K562 (cell line): Measurements from ENCODE around the gene ABLIM2. TPM values are rescaled to one million over a fixed set of nuclear protein-coding genes. Genes with fewer than 3 reads are reported as not detected.

Source experiments
- ATAC-seq: fragments of 200-7000 bp; cut with Tn5 transposase; 3 replicates; pipeline ENCODE4 v1.9.1; 2020; ENCODE audit warnings: moderate library complexity
- BruUV-seq: library from RNA; stranded (reverse); fragments of 400-500 nt; replicated peaks from 2 replicates; lab custom pipeline; 2021; lab: Mats Ljungman, UMichigan
- CTCF ChIA-PET: fragments of 300-600 bp; formaldehyde crosslinking; extraction: SDS; loops from one replicate; lab custom pipeline; 2021; ENCODE audit warnings: low intra/inter-chr PET ratio; lab: Yijun Ruan, JAX
- POLR2A ChIA-PET: fragments of 300-600, 350-650 bp; sonication (Branson Sonifier 250); formaldehyde crosslinking; extraction: SDS; loops from one replicate; lab custom pipeline; 2021; ENCODE audit warnings: antibody characterized with exemption, inconsistent platforms; lab: Yijun Ruan, JAX
- DNase-seq, 4 experiments: peaks; one replicate each; pipeline versions ENCODE4 v3.0.0 to v3.0.0-alpha.2; 2011 to 2018; ENCODE audit warnings: low spot score in 3 of 4, mixed read lengths in 3 of 4; ENCODE audit errors: extremely low read depth in 1 of 4
- FAIRE-seq: peaks from 2 replicates; lab custom pipeline; 2011; peaks lifted over from hg19 to GRCh38; lab: Jason Lieb, UNC
- H2AFZ ChIP-seq: 2 replicates; pipeline ENCODE4 v1.6.0; 2011; ENCODE audit warnings: low read depth, low read length, control low read depth, inconsistent platforms
- H3K27ac ChIP-seq: fragments of 200-600 bp; 3 replicates; pipeline ENCODE4 v1.8.0; 2011; ENCODE audit warnings: low read depth, mild to moderate bottlenecking, control low read depth, inconsistent platforms, low read length, moderate library complexity, mixed read lengths; ENCODE audit errors: extremely low read depth
- H3K27me3 ChIP-seq, 2 experiments: fragments of 300-600 bp in 1 of 2; 2 replicates in 1 of 2; 3 replicates in 1 of 2; pipeline versions ENCODE4 v1.6.0 to v1.8.0; 2011; ENCODE audit warnings: inconsistent platforms in 2 of 2, low read length in 2 of 2, mild to moderate bottlenecking in 1 of 2, mixed read lengths in 1 of 2, moderate library complexity in 1 of 2; ENCODE audit not compliant: control insufficient read depth in 2 of 2, insufficient read depth in 2 of 2
- H3K36me3 ChIP-seq: fragments of 300-600 bp; 3 replicates; pipeline ENCODE4 v1.8.0; 2011; ENCODE audit warnings: mild to moderate bottlenecking, low read length, inconsistent platforms; ENCODE audit not compliant: control insufficient read depth, insufficient read depth
- H3K4me1 ChIP-seq, 2 experiments: fragments of 200-600 bp in 1 of 2; replicated peaks in 1 of 2; 2 replicates in 1 of 2; 3 replicates in 1 of 2; pipeline versions ENCODE4 v1.5.1 to v1.8.0; 2011; ENCODE audit warnings: inconsistent platforms in 2 of 2, low read length in 2 of 2, mild to moderate bottlenecking in 1 of 2, mixed read lengths in 1 of 2, moderate library complexity in 1 of 2; ENCODE audit not compliant: control insufficient read depth in 2 of 2, insufficient read depth in 2 of 2
- H3K4me2 ChIP-seq: 2 replicates; pipeline ENCODE4 v1.6.1; 2011; ENCODE audit warnings: low read length, control low read depth, inconsistent platforms, mixed read lengths; ENCODE audit not compliant: insufficient read depth
- H3K4me3 ChIP-seq: fragments of 200-600 bp; sonication (generic), shearing (Covaris generic); 2 replicates; pipeline ENCODE4 v1.5.1; 2016; ENCODE audit warnings: control low read depth, inconsistent platforms
- H3K79me2 ChIP-seq: fragments of 200-600 bp; 3 replicates; pipeline ENCODE4 v1.8.0; 2011; ENCODE audit warnings: low read length, inconsistent platforms; ENCODE audit not compliant: control insufficient read depth, insufficient read depth
- H3K9ac ChIP-seq, 2 experiments: 2 replicates each; pipeline versions ENCODE4 v1.6.0 to v1.6.1; 2011; ENCODE audit warnings: low read depth in 2 of 2, low read length in 2 of 2, control low read depth in 1 of 2, inconsistent platforms in 1 of 2, mild to moderate bottlenecking in 1 of 2, mixed read lengths in 1 of 2; ENCODE audit not compliant: insufficient read depth in 1 of 2
- H3K9me1 ChIP-seq: one replicate; pipeline ENCODE4 v1.6.0; 2011; ENCODE audit warnings: inconsistent platforms, mild to moderate bottlenecking, low read length, moderate library complexity; ENCODE audit not compliant: control insufficient read depth, insufficient read depth
- H3K9me3 ChIP-seq: replicated peaks from 2 replicates; pipeline ENCODE4 v1.5.1; 2011; ENCODE audit warnings: low read depth, low read length, inconsistent platforms; ENCODE audit not compliant: control insufficient read depth, insufficient read depth
- H4K20me1 ChIP-seq: replicated peaks from 2 replicates; pipeline ENCODE4 v1.6.1; 2011; ENCODE audit warnings: low read length, inconsistent platforms, mixed read lengths; ENCODE audit not compliant: control insufficient read depth, insufficient read depth
- ARHGAP35 ChIP-seq: fragments of 450-650 bp; IDR thresholded peaks from 2 replicates; pipeline ENCODE4 v1.6.1; 2018; ENCODE audit not compliant: partially characterized antibody
- ATF2 ChIP-seq: sonication (generic); formaldehyde crosslinking; IDR thresholded peaks from 2 replicates; pipeline ENCODE4 v1.8.1; 2022; ENCODE audit warnings: missing genetic modification reagents
- HES1 ChIP-seq: fragments of 450-650 bp; IDR thresholded peaks from 2 replicates; pipeline ENCODE4 v1.6.1; 2016; ENCODE audit warnings: low read depth, mild to moderate bottlenecking, moderate library complexity
- HOXB6 ChIP-seq: fragments of 250-450 bp; sonication (Bioruptor Pico); IDR thresholded peaks from 2 replicates; pipeline ENCODE4 v1.5.1; 2022; ENCODE audit warnings: mild to moderate bottlenecking, borderline replicate concordance
- MCM5 ChIP-seq: fragments of 450-650 bp; IDR thresholded peaks from 2 replicates; pipeline ENCODE4 v1.6.1; 2016; ENCODE audit warnings: low read depth
- MLX ChIP-seq, 2 experiments: fragments of 450-650 bp in 1 of 2; sonication (generic) in 1 of 2; formaldehyde crosslinking; conservative IDR thresholded peaks; 2 replicates each; pipeline versions ENCODE4 v1.4.0 to v1.8.1; 2020 to 2022; ENCODE audit warnings: mild to moderate bottlenecking in 1 of 2, missing genetic modification reagents in 1 of 2
- MXD1 ChIP-seq: fragments of 250-450 bp; sonication (Bioruptor Pico); IDR thresholded peaks from 2 replicates; pipeline ENCODE4 v1.8.0; 2021; ENCODE audit warnings: borderline replicate concordance, mild to moderate bottlenecking, moderate library complexity; ENCODE audit not compliant: poor library complexity, severe bottlenecking
- OTX1 ChIP-seq: fragments of 450-650 bp; formaldehyde crosslinking; IDR thresholded peaks from 2 replicates; pipeline ENCODE4 v1.4.0; 2022; ENCODE audit warnings: mild to moderate bottlenecking
- SREBF1 ChIP-seq: fragments of 150-350 bp; IDR thresholded peaks from 2 replicates; pipeline ENCODE4 v1.6.1; 2014; ENCODE audit warnings: antibody characterized with exemption, low read depth, low read length, borderline replicate concordance
- ZBTB12 ChIP-seq: fragments of 250-450 bp; sonication (Bioruptor Pico); IDR thresholded peaks from 2 replicates; pipeline ENCODE4 v1.4.0; 2020
- ZNF212 ChIP-seq: fragments of 450-650 bp; formaldehyde crosslinking; IDR thresholded peaks from 2 replicates; pipeline ENCODE4 v1.4.0; 2020; ENCODE audit warnings: mild to moderate bottlenecking
- ZNF239 ChIP-seq: fragments of 250-450 bp; sonication (Bioruptor Pico); IDR thresholded peaks from 2 replicates; pipeline ENCODE4 v1.4.0; 2020; ENCODE audit warnings: mild to moderate bottlenecking
- ZNF384 ChIP-seq: IDR thresholded peaks from 2 replicates; pipeline ENCODE4 v1.6.1; 2012; ENCODE audit warnings: low read depth, low read length, improper control_type of control experiment
- ZNF518B ChIP-seq: fragments of 250-450 bp; sonication (Bioruptor Pico); IDR thresholded peaks from 2 replicates; pipeline ENCODE4 v1.5.0; 2021; ENCODE audit warnings: mild to moderate bottlenecking, moderate library complexity
- WGBS: fragments of 100-300 bp; shearing (Covaris generic); methylation state at CpG from one replicate; pipeline ENCODE4 v1.1.6; 2016; ENCODE audit warnings: low coverage, mixed read lengths; ENCODE audit not compliant: insufficient coverage; ENCODE audit errors: missing lambda C conversion rate; 5-methylcytosine and 5-hydroxymethylcytosine counted together
- in situ Hi-C: fragments of 300-500 bp; cut with MboI; formaldehyde crosslinking; loops from 4 replicates; pipeline ENCODE4 v1.15.0; 2018; ENCODE audit warnings: inconsistent platforms, mixed read lengths
- intact Hi-C: fragments of 100-400 bp; cut with micrococcal nuclease; formaldehyde crosslinking; loops from 2 replicates; pipeline ENCODE4 v1.14.2; 2022
- polyA plus RNA-seq, 8 experiments: library from polyadenylated mRNA; depleted of rRNA in 4 of 8; stranded (reverse) in 5 of 8; unstranded in 3 of 8; fragments of >200 nt; fragmentation: Nextera tagmentation in 2 of 8; fragmentation: Illumina TruSeq in 1 of 8; extraction: Ambion mirVana in 2 of 8; extraction: Trizol in 1 of 8; gene quantifications; 2 replicates each; pipeline versions ENCODE4 v1.2.1 to v1.2.3, GENCODE V29; 2011 to 2014; ENCODE audit warnings: inconsistent platforms in 1 of 8, missing spikeins in 1 of 8
- total RNA-seq, 7 experiments: library from RNA; depleted of rRNA in 6 of 7; stranded (reverse); fragments of >200 nt in 6 of 7; fragmentation: Illumina TruSeq in 2 of 7; extraction: Trizol in 2 of 7; gene quantifications; 2 replicates each; pipeline versions ENCODE4 v1.2.1 to v1.2.3, GENCODE V29; 2011 to 2021; ENCODE audit warnings: low replicate concordance in 1 of 7

Gene ABLIM2
- total and polyA plus RNA-seq, 9 of the 15 experiments (the other 6 are each of a cell fraction or from before 2014, with no cell fraction given), result not detected

GRCh38 chr4:8060632-8061031, 98.0 kb downstream of the ABLIM2 start:
- Histone ChIP-seq H3K9ac (no peak overlapping the region), H3K4me3 (no peak overlapping the region), H3K79me2 (no peaks in the 10 kb centered on the region), H3K9me1 (no peaks in the 10 kb centered on the region), H3K4me2 (no peak overlapping the region), H3K36me3 (no peaks in the 10 kb centered on the region), H4K20me1 (no peaks in the 10 kb centered on the region), H3K27me3 (peaks cover 12 to 33% of the 10 kb centered on the region in 2 experiments; a peak in 3 of 5 replicates), H3K4me1 (no peaks in the 10 kb centered on the region), H3K27ac (no peak overlapping the region), H3K9me3 (no peaks in the 10 kb centered on the region), H2AFZ (no peak overlapping the region)
- intact Hi-C loops, result no loop called here
- TF ChIP-seq ARHGAP35 (no peak), ZBTB12 (CRISPR knock-in tag) (no peak), SREBF1 (no peak), ZNF384 (no peak), ZNF518B (CRISPR knock-in tag) (no peak), MCM5 (no peak), MLX (CRISPR knock-in tag; conservative IDR thresholded peaks at IDR 0.05) (no peak), ZNF239 (CRISPR knock-in tag) (no peak), ZNF212 (CRISPR knock-in tag) (no peak), HOXB6 (CRISPR knock-in tag) (no peak), MXD1 (CRISPR knock-in tag) (no peak), HES1 (no peak), OTX1 (CRISPR knock-in tag) (no peak), ATF2 (CRISPR knock-in tag) (no peak)
- ATAC-seq, result no peak
- in situ Hi-C loops, result no loop called here
- BruUV-seq, result no TSS peak
- CTCF ChIA-PET, result no interaction called here
- POLR2A ChIA-PET, result interaction anchor here (1.4 kb wide), 1 partner anchor 10 kb away, joined by 5 read pairs; no protein-coding TSS in a partner anchor
- WGBS, result 0% methylated on average over 18 of the region's 18 CpGs
- no peak for FAIRE-seq
- no peak for DNase-seq
